HG03060 (cell line): Measurements from ENCODE around the gene SRSF7.
"Not testable (repeated sequence)": the region's sequence is repeated elsewhere in the genome, so short reads cannot be mapped to it uniquely, and the experiment has no call there.

Experiments used
- ATAC-seq: cut with Tn5 transposase; IDR thresholded peaks from one replicate; pipeline ENCODE4 v1.9.1; 2021; ENCODE audit warnings: low read depth, moderate number of reproducible peaks; ENCODE audit not compliant: unreplicated experiment

The SRSF7 gene

DNA sequence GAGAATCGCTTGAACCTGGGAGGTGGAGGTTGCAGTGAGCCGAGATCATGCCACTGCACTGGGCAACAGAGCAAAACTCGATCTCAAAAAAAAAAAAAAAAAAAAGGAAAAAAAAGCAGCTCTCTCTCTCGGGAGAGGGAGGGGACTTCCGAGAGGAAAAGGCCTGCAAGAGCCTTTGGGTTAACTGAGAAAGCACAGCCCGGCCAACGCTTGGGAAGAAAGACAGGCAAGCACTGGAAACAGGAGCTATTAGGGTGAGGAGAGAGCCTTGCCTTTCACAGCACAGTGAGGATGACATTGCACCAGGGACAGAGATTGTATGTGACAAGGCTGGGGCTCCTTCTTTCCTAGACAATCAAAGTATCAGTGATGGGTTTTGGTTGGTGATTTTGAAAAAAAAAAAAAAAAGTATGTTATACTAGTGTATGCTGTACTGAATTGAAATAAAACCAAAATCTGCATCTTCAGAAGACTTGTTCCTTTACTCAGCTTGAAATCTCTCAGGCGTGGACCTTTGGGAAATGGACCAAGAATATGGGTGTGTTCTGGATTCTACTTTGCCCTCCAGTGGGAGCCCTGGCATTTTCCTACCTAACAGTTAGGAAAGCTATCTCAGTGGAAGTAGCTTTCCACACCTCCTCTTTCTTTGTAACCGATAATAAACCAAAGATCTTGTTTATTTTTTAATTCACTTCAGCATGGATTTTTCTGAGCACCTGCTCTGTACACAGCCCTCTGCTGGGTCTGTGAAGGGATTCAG lies 16.7 kb downstream of the SRSF7 start:
- ATAC-seq, result no peak

DNA sequence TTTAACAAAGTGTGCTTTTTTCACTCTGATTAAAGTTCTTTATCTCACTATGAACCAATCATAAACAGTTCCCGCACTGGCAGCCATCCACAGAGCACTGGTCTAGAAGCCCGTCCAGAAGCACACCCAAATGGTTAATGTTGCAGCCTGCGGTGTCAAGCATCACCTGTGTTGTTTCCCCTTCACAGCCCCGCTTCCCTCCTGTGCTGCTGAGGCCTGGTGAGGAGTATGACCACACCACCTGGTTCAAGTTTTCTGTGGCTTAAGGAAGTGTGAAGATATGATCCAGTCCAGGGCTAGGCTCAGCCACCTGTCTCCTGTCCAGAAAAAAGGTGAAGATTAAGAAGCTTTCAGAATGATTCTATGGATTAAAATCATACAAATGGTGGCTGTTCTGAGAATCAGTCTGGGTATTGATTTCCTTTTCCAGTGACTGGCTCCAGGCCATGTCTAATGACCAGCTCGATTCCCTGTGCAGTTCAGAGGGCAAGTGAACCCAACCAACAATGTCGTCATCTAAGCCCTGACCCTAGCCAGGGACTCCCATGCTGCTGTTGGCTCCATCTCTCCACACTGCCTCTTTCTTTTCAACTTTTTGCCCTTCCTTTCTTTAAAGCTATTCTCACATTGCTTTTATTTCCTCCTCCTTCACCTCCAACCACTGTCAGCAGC lies 17.7 kb downstream of the SRSF7 start:
- ATAC-seq, result no peak

- ATAC-seq, result no peak
Observed at GRCh38 chr2:38731684-38732221, 19.4 kb downstream of the SRSF7 start.

GRCh38 chr2:38731090-38731489 lies 20.1 kb downstream of the SRSF7 start:
- no peak for ATAC-seq

GRCh38 chr2:38728694-38729093 lies 22.5 kb downstream of the SRSF7 start:
- no peak for ATAC-seq

GRCh38 chr2:38727661-38728060 lies 23.5 kb downstream of the SRSF7 start:
- ATAC-seq, result no peak

DNA sequence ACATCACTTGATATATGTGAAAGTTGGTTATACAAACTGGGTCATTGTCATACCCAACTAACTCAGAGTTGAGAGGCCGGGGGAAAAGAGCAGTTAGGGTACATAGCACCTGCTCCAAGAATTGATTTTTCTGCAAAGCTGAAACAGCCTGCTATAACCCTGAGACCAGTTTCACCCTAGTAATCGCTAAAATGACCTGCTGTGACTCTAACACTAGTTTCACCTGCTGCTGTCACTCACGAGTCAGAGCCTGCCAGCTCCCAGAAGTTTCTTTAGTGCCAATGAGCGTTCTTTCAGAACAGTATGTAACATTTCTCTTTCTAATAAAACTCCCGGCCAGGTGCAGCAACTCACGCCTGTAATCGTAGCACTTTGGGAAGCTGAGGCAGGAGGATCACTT lies 28.0 kb downstream of the SRSF7 start:
- ATAC-seq, result no peak

- no peak for ATAC-seq
Observed at GRCh38 chr2:38722271-38723061, 28.7 kb downstream of the SRSF7 start.

DNA sequence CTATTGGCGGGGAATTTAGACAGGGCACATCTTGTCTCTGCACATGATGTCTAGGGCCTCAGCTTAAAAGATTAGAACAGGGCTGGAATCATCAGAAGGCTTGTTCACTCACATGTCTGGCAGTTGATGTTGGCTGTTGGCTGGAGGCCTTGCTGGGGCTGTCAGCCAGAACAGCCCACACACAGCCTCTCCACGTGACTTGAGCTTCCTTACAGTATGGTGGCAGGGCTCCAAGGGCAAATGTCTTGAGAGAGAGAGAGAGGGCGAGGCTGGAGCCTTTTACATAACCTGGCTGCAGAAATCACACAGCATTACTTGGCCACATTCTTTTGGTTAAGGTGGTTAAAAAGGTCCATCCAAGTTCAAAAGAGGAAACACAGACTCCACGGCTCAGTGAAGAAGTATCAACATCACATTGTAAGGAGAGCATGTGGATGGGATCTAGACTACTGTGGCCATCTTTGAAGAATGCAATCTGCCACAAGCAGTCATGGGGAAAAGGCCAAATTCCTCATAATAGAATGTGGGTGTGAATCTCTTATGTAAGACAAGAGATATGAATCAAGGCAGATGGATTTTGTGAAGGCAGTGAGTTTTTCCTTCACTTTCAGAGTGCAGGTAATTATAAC lies 30.4 kb downstream of the SRSF7 start:
- no peak for ATAC-seq

DNA sequence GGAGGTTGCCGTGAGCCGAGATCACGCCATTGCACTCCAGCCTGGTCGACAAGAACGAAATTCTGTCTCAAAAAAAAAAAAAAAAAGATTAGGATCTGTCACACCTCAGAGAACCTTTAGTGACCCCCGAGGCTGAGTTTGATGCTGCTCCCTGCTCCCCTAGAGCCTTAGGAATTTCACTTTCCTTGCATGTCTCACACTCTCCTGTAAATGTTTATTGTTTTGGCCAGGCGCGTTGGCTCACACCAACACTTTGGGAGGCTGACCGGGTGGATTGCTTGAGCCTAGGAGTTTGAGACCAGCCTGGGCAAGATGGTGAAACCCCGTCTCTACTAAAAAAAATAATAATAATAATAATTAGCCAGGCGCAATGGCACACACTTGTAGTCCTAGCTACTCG lies 31.5 kb downstream of the SRSF7 start:
- no peak for ATAC-seq

GRCh38 chr2:38718601-38719000 lies 32.6 kb downstream of the SRSF7 start:
- ATAC-seq, result no peak

DNA sequence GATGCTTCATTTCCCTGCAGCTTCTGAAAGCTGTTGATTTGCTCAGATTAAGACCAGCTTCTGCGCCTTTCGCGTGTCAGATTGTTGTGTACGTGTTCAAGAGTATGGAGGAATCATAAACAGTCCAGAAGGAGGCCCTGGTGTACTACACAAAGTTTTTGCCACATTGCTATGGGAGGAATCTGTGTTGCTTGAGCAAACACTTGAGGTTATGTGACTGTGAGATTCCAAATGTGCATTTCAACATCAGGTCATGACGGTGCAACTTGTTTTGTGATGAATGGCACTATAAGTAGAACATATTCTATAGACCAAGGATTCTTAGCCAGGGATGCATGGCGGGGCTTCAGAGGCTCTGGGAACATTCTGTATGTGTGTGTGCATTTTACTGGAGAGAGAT lies 35.0 kb downstream of the SRSF7 start:
- ATAC-seq, result no peak

- ATAC-seq, result not testable (repeated sequence)
Observed at GRCh38 chr2:38714941-38715340, 36.2 kb downstream of the SRSF7 start.

DNA sequence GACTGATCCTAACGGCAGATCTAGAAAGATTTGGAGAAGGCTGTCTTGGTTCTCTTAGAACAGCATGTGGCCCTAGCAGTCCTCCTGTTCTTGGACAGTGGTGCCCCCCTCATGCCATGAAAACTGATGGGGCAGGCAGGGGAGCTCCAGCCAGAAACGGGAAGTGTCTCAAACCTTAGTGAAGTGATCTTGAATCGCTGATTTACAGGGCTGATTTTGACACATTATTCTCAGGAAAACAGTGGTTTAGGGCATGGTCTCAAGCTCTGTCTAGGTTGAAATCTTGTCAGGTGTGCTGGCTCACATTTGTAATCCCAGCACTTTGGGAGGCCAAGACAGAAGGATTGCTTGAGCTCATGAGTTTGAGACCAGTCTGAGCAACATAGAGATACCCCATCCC lies 37.8 kb downstream of the SRSF7 start:
- no peak for ATAC-seq

GRCh38 chr2:38712871-38713270 lies 38.3 kb downstream of the SRSF7 start:
- no peak for ATAC-seq

DNA sequence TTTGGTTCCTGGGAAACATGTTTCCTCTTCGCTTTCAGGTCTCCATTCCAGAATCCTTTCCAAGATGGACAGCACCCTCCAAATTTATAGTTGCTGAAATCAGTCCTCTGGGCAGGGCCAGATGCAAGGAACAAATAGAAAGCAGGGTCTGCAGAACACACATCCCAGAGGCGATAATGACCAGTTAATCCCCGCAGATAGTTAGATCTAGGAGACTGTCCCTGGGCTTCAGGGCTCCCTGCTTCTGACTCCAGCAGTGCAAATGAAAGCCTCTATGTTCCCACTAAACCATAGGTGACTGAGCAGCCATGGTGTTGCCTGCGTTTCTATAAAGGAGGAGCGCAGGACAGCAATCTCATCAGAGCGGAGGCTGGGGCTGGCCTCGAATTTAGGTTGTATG lies 38.7 kb downstream of the SRSF7 start:
- no peak for ATAC-seq

DNA sequence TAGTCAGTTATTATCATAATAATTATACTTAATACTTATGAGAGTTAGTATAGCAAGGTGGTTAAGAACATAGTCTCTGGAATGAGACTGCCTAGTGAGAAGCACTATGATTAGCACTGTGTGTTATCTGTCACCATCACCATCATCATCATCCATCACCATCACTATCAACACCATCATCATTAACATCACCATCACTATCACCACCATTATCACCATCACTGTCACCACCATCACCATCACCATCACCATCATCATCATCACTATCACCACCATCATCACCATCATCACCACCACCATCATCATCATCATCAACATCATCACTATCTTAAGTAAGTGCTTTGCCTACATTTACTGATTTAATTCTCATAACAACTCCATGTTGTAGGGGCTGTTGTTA lies 39.6 kb downstream of the SRSF7 start:
- ATAC-seq, result no peak

DNA sequence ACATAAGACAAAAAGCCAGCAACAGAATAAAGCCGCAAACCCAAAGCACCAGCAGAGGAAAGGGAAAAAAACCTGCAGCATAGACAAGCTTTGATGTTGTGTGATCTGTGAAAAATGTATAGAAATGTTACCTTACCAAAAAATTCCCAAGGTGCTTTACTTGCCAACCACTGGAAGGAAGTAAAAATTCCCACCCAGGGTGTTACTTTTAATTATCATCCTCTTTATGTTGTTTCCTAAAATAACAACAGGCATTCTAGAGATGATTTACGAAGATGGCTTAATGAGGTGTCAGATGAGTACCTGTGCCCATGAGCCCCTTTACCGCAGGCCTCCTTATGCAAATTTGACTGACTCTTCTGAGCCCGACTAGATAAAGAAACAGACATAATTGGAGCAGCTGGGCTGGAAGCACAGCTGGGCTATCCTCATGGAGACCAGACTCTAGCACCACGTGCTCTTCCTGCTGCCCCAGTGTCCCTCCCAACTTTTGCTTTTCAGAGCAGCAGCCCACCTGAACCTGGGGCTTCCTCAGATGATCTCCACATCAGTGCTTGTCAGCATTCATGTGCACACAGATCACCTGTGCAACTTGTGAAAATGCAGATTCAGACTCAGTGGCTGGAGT lies 41.5 kb downstream of the SRSF7 start:
- ATAC-seq, result peak; percentile 67

GRCh38 chr2:38708900-38709566 lies 42.1 kb downstream of the SRSF7 start:
- no peak for ATAC-seq

DNA sequence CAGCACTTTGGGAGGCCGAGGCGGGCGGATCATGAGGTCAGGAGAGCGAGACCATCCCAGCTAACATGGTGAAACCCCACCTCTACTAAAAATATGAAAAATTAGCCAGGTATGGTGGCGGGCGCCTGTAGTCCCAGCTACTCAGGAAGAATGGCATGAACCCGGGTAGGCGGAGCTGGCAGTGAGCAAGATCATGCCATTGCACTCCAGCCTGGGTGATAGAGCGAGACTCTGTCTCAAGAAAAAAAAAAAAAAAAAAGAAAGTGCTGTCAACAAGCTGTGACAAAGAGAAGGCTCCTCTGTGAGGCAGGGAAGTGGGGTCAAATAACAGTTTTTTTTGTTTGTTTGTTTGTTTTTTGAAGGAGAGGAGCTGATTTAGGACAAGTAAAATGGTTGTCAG lies 42.7 kb downstream of the SRSF7 start:
- ATAC-seq, result not testable (repeated sequence)
